Measurements from ENCODE around the gene METAP1D. TPM values are rescaled to one million over a fixed set of nuclear protein-coding genes. Genes with fewer than 3 reads are reported as not detected.

The METAP1D gene
- total RNA-seq, 1 donor from 2014 or later: 6.7 TPM

DNA sequence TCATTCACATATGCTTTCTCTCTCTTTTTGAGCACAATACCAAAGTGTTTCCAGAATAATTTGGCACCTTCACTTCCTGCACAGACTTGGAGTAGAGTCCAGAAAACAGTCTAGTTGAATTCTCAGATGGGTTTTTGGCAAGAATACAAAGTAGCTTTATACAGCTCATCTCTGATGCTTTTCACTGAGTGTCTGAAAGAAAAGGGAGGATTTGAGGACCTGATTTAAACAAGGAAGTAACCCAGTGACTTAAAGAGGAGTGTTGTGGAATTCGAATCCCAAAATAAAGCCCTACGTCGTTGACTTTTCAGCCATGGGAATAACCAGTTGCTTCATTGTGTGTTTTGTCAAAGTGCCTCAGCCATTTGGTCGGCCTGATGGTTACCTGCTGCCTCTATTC, 31.8 kb downstream of the METAP1D start:
- intact Hi-C loops (cut with micrococcal nuclease): no loop called here
- no peak overlapping the region for H3K4me3 ChIP-seq
- TF ChIP-seq, protein P1, sequence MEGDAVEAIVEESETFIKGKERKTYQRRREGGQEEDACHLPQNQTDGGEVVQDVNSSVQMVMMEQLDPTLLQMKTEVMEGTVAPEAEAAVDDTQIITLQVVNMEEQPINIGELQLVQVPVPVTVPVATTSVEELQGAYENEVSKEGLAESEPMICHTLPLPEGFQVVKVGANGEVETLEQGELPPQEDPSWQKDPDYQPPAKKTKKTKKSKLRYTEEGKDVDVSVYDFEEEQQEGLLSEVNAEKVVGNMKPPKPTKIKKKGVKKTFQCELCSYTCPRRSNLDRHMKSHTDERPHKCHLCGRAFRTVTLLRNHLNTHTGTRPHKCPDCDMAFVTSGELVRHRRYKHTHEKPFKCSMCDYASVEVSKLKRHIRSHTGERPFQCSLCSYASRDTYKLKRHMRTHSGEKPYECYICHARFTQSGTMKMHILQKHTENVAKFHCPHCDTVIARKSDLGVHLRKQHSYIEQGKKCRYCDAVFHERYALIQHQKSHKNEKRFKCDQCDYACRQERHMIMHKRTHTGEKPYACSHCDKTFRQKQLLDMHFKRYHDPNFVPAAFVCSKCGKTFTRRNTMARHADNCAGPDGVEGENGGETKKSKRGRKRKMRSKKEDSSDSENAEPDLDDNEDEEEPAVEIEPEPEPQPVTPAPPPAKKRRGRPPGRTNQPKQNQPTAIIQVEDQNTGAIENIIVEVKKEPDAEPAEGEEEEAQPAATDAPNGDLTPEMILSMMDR (IDR thresholded peaks at IDR 0.05; ENCODE audit: borderline replicate concordance): no peak
- no peaks in the 10 kb centered on the region for H3K27me3 ChIP-seq (ENCODE audit: low read depth)
- H3K36me3 ChIP-seq: no peaks in the 10 kb centered on the region
- H3K27ac ChIP-seq (replicated peaks): no peak overlapping the region
- no peak for DNase-seq
- H3K9me3 ChIP-seq (replicated peaks): no peaks in the 10 kb centered on the region
- no peaks in the 10 kb centered on the region for H3K4me1 ChIP-seq

DNA sequence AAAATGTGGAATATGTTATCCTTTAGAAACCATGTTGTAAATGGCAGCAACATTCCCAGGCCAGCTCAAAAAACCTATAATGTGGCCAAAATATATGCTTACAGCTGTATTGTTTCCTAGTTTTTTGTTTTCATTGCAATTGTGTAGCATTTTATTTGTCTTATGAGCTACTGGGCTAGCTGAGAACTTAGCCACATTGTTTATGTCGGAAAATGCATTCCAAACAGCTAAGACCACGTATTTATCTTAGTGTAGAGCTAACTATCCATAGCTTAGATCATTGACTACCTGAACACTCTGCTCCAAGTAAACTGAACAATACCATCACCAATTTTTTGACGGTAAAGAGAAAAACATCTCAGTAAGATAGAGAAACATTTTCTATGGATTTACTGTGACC, 38.4 kb downstream of the METAP1D start:
- H3K27me3 ChIP-seq (ENCODE audit: low read depth): no peaks in the 10 kb centered on the region
- TF ChIP-seq, protein P1 (IDR thresholded peaks at IDR 0.05; ENCODE audit: borderline replicate concordance): no peak
- H3K4me3 ChIP-seq: no peak overlapping the region
- no peaks in the 10 kb centered on the region for H3K9me3 ChIP-seq (replicated peaks)
- H3K27ac ChIP-seq (replicated peaks): no peak overlapping the region
- intact Hi-C loops (cut with micrococcal nuclease): no loop called here
- no peaks in the 10 kb centered on the region for H3K36me3 ChIP-seq
- no peaks in the 10 kb centered on the region for H3K4me1 ChIP-seq
- DNase-seq: no peak

DNA sequence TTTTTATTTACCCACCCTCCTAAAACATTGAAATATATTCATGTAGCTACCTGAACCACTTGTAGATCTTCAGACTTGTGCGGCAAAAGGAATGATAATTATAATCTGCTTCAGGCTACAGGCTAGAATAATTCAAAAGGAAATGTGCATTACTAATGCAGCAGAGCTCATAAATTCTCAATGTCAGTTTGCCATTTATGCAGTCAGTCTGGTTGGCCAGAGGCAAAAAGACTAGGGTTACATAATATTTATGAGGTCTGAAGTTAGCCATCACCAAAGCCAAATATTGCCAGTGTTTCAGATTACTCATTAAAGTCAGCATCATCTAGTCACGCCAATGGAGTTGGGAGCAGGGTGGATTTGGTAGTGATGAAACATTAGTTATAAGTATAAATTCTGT, 38.9 kb downstream of the METAP1D start:
- TF ChIP-seq, protein P1 (IDR thresholded peaks at IDR 0.05; ENCODE audit: borderline replicate concordance): no peak
- DNase-seq: no peak
- intact Hi-C loops (cut with micrococcal nuclease): no loop called here

DNA sequence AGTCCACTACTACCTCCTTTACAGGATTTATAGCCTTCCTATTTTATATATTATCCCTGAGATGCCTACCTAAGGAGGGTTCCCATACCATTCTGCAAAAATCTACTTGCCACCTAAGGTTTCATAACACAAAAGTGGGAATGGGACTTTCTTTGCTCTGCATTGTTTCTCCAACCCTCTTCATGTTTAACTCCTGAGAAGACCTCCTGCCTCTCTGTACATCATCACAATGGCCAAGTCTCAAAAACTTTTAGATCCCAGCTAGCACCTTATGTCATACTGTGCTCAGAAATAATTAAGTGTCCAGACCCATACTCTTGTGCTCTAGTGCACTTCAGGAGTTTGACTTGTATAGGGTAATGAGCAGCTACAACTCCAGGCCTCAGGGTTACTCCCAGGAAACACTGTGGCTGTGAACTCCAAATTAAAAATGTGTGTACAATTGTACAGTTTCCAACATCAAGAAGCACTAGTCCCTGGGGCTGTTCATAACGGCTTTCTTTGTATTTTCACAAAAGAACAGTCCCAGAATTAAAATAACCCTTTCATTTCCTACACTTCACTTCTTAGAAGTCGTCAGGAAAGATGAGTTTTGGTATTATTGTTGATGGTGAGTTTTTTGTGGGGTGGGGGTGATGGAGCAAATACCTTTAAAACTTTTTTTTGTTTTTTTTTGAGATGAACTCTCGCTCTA, 39.4 kb downstream of the METAP1D start:
- intact Hi-C loops (cut with micrococcal nuclease): no loop called here
- no peak overlapping the region for H3K4me3 ChIP-seq

More for the DNA sequence above, 38.9 kb downstream of the METAP1D start:
- Histone ChIP-seq H3K27ac (replicated peaks) (no peak overlapping the region), H3K27me3 (ENCODE audit: low read depth) (no peaks in the 10 kb centered on the region), H3K9me3 (replicated peaks) (no peaks in the 10 kb centered on the region), H3K4me1 (no peaks in the 10 kb centered on the region), H3K4me3 (no peak overlapping the region), H3K36me3 (no peaks in the 10 kb centered on the region)

GRCh38 chr2:172040311-172040710, 40.6 kb downstream of the METAP1D start:
- Histone ChIP-seq H3K4me3 (no peak overlapping the region), H3K36me3 (no peaks in the 10 kb centered on the region), H3K9me3 (replicated peaks) (no peaks in the 10 kb centered on the region), H3K27me3 (ENCODE audit: low read depth) (no peaks in the 10 kb centered on the region), H3K27ac (replicated peaks) (no peak overlapping the region), H3K4me1 (no peaks in the 10 kb centered on the region)
- intact Hi-C loops (cut with micrococcal nuclease): no loop called here
- TF ChIP-seq, protein P1 (IDR thresholded peaks at IDR 0.05; ENCODE audit: borderline replicate concordance): no peak
- DNase-seq: no peak

More for the DNA sequence above, 39.4 kb downstream of the METAP1D start:
- no peaks in the 10 kb centered on the region for H3K27me3 ChIP-seq (ENCODE audit: low read depth)
- no peak overlapping the region for H3K27ac ChIP-seq (replicated peaks)
- H3K9me3 ChIP-seq (replicated peaks): no peaks in the 10 kb centered on the region
- H3K4me1 ChIP-seq: no peaks in the 10 kb centered on the region
- DNase-seq: no peak
- TF ChIP-seq, protein P1 (IDR thresholded peaks at IDR 0.05; ENCODE audit: borderline replicate concordance): no peak
- H3K36me3 ChIP-seq: no peaks in the 10 kb centered on the region
